SK-MEL-5 (cell line): ENCODE results near the gene RNPEPL1. TPM values are rescaled to one million over a fixed set of nuclear protein-coding genes. Genes with fewer than 3 reads are reported as not detected.

ENCODE experiments used
- DNase-seq: peaks from one replicate; pipeline ENCODE4 v3.0.0-alpha.2; 2016; ENCODE audit warnings: low read depth, low spot score
- in situ Hi-C: cut with HindIII; loops from 2 replicates; pipeline ENCODE4 v1.10.0; 2016; ENCODE audit warnings: low sequenced_read_pairs, high pct_unique_total_duplicates, low pct_unique_long_range_greater_than_20kb
- total RNA-seq: library from RNA; depleted of rRNA; stranded (reverse); fragments of >200 nt; shearing (Covaris generic); gene quantifications from 2 replicates; pipeline ENCODE4 v1.2.3, GENCODE V29; 2014

RNPEPL1 gene
- total RNA-seq, 1 experiment from 2014 or later = 19.0 TPM

GRCh38 chr2:240594511-240595380, 26.5 kb downstream of the RNPEPL1 start:
- DNase-seq = no peak
- in situ Hi-C loops = no loop called here

GRCh38 chr2:240595381-240596079, 27.2 kb downstream of the RNPEPL1 start:
- DNase-seq = peak; percentile 56
- in situ Hi-C loops = no loop called here

GRCh38 chr2:240596080-240596460, 27.8 kb downstream of the RNPEPL1 start:
- in situ Hi-C loops = no loop called here
- no peak for DNase-seq

- no peak for DNase-seq
- in situ Hi-C loops = no loop called here
These were observed 28.2 kb downstream of the RNPEPL1 start for GRCh38 chr2:240596491-240596931.

- in situ Hi-C loops = no loop called here
- DNase-seq = no peak
These were observed 28.8 kb downstream of the RNPEPL1 start for GRCh38 chr2:240597054-240597418.

- in situ Hi-C loops = no loop called here
- DNase-seq = no peak
These were observed 29.3 kb downstream of the RNPEPL1 start for GRCh38 chr2:240597419-240598181.

- DNase-seq = no peak
- in situ Hi-C loops = no loop called here
These were observed 30.1 kb downstream of the RNPEPL1 start for GRCh38 chr2:240598311-240598911.

GRCh38 chr2:240599141-240599583, 30.9 kb downstream of the RNPEPL1 start:
- no peak for DNase-seq
- in situ Hi-C loops = no loop called here

- in situ Hi-C loops = no loop called here
- no peak for DNase-seq
These were observed 32.2 kb downstream of the RNPEPL1 start for GRCh38 chr2:240600451-240600961.

- in situ Hi-C loops = no loop called here
These were observed 33.0 kb downstream of the RNPEPL1 start for GRCh38 chr2:240601061-240601830.

GRCh38 chr2:240601831-240602160, 33.5 kb downstream of the RNPEPL1 start:
- in situ Hi-C loops = no loop called here
- no peak for DNase-seq

More at GRCh38 chr2:240601061-240601830, 33.0 kb downstream of the RNPEPL1 start:
- no peak for DNase-seq

GRCh38 chr2:240602266-240603050, 34.2 kb downstream of the RNPEPL1 start:
- in situ Hi-C loops = no loop called here
- no peak for DNase-seq

GRCh38 chr2:240603081-240603835, 35.0 kb downstream of the RNPEPL1 start:
- in situ Hi-C loops = no loop called here

GRCh38 chr2:240603846-240604245, 35.6 kb downstream of the RNPEPL1 start:
- DNase-seq = no peak
- in situ Hi-C loops = no loop called here

More at GRCh38 chr2:240603081-240603835, 35.0 kb downstream of the RNPEPL1 start:
- no peak for DNase-seq

- peak; percentile 75 for DNase-seq
- in situ Hi-C loops = no loop called here
These were observed 36.1 kb downstream of the RNPEPL1 start for GRCh38 chr2:240604291-240604938.
